ENCODE measurements around the gene PARS2. TPM values are rescaled to one million over a fixed set of nuclear protein-coding genes. Genes with fewer than 3 reads are reported as not detected.

Gene PARS2
- total RNA-seq, 1 experiment from 2014 or later: 10.2 TPM

- Histone ChIP-seq H3K9ac (ENCODE audit: extremely low read depth, insufficient read length, low read length) (no peak overlapping the region), H3K18ac (ENCODE audit: insufficient read length, low read depth, low read length) (no peak overlapping the region), H3K27ac (ENCODE audit: insufficient read length, low read depth, low read length) (no peak overlapping the region), H3K56ac (ENCODE audit: insufficient read length, low read depth, low read length) (no peak overlapping the region), H3K79me2 (ENCODE audit: insufficient read depth, low read length) (no peaks in the 10 kb centered on the region), H3K27me3 (ENCODE audit: insufficient read depth, low read length) (no peaks in the 10 kb centered on the region), H2BK12ac (ENCODE audit: insufficient read length, low read depth, low read length) (no peak overlapping the region), H3K23me2 (ENCODE audit: insufficient read length, low read depth, low read length, poor library complexity, severe bottlenecking) (no peaks in the 10 kb centered on the region), H3K9me3 (ENCODE audit: control insufficient read depth, low read depth, low read length) (no peaks in the 10 kb centered on the region), H2AK5ac (ENCODE audit: insufficient read length, low read length) (no peak overlapping the region), H2BK5ac (ENCODE audit: insufficient read length, low read length) (no peak overlapping the region), H3K4ac (ENCODE audit: low read depth, low read length) (no peak overlapping the region), H2BK20ac (ENCODE audit: low read depth, low read length, poor library complexity, severe bottlenecking) (no peak overlapping the region), H4K5ac (ENCODE audit: insufficient read length, low read depth, low read length) (no peak overlapping the region), H3K14ac (ENCODE audit: insufficient read depth, low read length) (no peak overlapping the region), H4K8ac (replicated peaks; ENCODE audit: insufficient read length, low read depth, low read length) (no peak overlapping the region), H2AFZ (ENCODE audit: low read length) (no peak overlapping the region), H3K79me1 (ENCODE audit: insufficient read depth, low read depth, low read length, poor library complexity, severe bottlenecking) (no peaks in the 10 kb centered on the region), H3T11ph (ENCODE audit: low read length) (no peak overlapping the region), H2BK15ac (ENCODE audit: low read depth, low read length) (no peak overlapping the region), H3K23ac (ENCODE audit: insufficient read length, low read depth, low read length) (no peak overlapping the region), H2BK120ac (ENCODE audit: low read depth, low read length, poor library complexity, severe bottlenecking) (no peak overlapping the region), H4K91ac (ENCODE audit: insufficient read length, low read depth, low read length) (no peak overlapping the region), H3K4me2 (ENCODE audit: insufficient read depth, insufficient read length, low read length) (no peak overlapping the region), H4K20me1 (ENCODE audit: control insufficient read depth, insufficient read depth, insufficient read length) (no peaks in the 10 kb centered on the region), H3K4me1 (ENCODE audit: insufficient read depth, low read length) (peaks cover 6% of the 10 kb centered on the region; the same call in 1 of the 2 replicates)
- Mint-ChIP-seq H3K36me3 (ENCODE audit: insufficient read depth in 1 of 3, low read depth in 3 of 3) (no peaks in the 10 kb centered on the region), H3K27ac (no peak overlapping the region), H3K9me3 (no peaks in the 10 kb centered on the region), H3K4me1 (peaks cover 35 to 37% of the 10 kb centered on the region in 2 experiments), H3K27me3 (ENCODE audit: low read depth) (peaks cover 20% of the 10 kb centered on the region), H3K4me3 (no peak overlapping the region)
- no CpG with 5 or more reads among the region's 3 CpGs for WGBS (ENCODE audit: extremely low coverage, insufficient read length, low lambda C conversion rate)
- no peak for DNase-seq
- TF ChIP-seq CTCF (conservative IDR thresholded peaks at IDR 0.05): no peak
Measured at GRCh38 chr1:54809496-54810074, 45.3 kb upstream of the PARS2 start.
